Stimulated activated CD4-positive, alpha-beta T cell treated with anti-CD3 and anti-CD28 coated beads, Interleukin-1b, Interleukin-23, amount 100 ng/mL, for 48 hours (primary cell): ENCODE results near the gene TNFAIP3.

Source experiments
- DNase-seq: peaks from one replicate; pipeline ENCODE4 v3.0.0-alpha.2; 2020

Gene TNFAIP3

DNA sequence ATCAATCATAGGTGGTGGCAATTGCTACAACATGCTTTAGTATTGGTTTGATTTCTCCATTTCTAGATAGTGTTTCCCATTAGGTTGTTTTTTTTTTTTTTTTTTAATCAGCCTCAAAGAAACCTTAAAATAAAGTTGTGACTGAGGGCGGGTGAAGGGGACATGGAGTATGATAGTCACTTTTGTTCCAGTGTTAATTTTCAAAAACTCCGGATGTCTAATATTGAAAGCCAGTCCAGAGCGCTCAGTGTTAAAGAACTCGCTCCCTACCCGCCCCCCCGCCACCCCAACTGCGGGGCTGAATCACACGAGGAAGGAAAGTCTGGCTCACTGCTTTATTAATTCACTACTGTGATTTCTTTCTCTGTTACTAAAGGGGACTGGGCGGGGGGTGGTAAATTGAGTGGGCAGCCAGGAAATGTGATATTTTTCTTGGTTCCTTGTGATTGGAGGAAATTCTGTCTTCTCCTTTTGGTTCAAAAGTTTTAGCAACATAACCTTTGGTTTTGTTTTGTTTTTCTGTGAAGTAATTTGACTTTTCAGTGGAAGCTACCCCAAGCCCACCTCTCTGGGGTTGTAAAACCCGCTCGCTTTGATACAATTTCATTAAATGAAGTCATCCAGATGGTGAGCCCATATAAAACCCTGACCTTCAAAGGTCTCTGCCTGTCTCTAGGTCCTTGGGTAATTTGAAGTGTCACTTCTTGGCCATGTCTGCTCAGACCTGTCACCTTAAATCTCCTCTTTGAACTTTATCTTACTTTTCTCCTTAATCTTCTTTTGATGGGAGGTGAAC, 38.0 kb downstream of the TNFAIP3 start:
- DNase-seq = peak; percentile 92

DNA sequence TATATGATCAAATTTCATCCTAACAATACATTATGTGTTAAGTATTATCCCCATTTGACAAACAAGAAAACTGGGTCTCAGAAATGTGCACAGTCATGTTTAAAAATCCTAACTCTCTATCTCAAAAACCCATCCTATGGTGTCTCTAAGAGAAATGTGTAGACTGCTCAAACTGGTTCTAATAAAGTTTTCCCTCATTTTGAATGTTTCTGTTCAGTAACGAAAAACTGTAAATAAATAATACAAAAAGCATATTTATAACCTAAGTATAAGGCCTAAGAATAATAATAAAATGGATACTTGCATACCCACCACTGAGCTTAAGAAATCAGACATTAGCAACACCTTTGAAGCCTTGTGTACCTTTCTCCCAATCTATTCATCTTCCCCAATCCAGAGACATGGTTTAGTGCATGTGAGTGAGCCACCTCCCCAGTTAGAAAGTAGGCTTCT, 39.0 kb downstream of the TNFAIP3 start:
- DNase-seq = no peak

DNA sequence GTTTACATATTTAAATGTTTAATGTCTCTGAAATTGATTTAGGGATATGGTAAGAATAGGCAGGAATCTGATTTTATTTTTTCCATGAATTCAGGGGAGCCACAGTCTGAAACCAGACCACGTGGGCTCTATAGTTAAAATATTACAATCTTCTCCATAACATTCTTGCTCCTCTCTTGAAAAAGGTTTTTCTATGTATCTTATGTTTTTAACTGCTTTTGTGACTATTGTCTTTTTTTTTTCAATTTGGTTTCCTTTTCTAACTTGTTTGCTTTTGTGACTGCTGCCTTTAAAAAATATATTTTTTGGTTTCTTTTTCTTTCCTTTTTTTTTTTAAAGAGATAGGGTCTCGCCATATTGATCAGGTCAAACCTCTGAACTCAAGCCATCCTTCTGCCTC, 40.1 kb downstream of the TNFAIP3 start:
- no peak for DNase-seq

DNA sequence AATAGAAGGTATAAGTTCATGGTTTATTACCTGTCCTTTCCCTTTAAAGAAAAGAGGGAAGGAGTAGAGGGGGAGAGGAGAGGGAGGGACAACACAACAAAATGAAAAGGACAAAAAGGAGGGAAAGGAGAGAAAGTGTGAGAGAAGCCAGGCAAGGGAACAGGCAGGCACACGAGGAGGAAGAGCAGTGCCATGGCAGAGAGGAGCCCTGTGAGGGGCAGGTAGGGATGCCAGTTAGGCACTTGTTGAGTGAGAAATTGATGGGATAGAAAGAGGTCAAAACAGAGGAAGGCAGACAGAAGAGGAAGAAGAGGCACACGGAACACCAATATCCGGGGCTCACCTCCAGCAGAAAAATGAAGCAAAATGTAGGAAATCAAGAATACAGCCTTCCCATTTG, 42.5 kb downstream of the TNFAIP3 start:
- no peak for DNase-seq

GRCh38 chr6:137910424-137910834, 43.4 kb downstream of the TNFAIP3 start:
- DNase-seq = no peak

DNA sequence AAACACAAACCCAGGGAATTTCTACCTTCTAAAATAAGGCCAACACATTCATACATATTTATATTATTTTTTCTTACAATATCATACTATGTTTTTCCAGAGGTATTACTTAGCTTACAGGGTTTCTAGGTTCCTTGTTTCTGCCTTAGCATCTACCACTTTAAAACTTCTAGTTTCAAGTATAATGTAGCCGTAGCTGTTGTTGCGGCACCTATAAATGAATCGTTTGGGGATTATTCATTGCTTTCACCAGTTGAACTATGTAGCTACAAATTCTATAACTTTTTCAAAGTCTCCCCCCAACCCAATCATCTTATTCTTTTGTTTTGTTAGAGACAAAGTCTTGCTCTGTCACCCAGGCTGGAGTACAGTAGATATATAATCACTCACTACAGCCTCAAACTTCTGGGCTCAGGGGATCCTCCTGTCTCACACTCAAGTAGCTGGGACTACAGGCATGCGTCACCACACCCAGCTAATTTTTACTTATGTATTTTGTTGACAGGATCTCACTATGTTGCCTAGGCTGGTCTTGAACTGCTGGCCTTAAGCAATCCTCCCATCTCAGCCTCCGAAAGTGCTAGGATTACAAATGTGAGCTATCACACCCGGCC, 43.9 kb downstream of the TNFAIP3 start:
- DNase-seq = no peak

DNA sequence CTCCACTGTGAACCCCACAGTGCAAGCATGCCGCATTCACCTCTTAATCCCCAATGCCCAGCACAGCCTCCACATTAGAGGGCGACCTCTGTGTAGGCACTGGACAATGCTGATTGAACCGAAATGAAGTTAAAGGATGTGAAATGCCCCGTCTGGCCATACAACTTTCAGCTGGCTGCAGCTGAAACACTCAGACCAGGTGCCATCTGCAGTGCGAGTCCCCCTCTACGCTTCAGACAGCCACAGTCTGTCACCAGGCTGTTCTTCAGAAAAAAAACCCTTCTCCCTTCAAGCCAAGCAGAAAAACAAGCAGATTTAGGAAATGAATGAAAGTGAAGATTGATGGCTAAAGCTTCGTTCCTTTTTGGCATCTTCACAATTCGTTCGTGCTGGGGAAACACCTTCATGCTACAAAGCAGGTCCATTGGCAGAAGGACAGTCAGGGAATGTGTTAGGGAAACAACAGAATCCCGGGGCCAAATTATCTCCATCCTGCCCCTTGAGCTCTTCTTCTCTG, 44.7 kb downstream of the TNFAIP3 start:
- DNase-seq = no peak

GRCh38 chr6:137912813-137913212, 45.8 kb downstream of the TNFAIP3 start:
- no peak for DNase-seq

DNA sequence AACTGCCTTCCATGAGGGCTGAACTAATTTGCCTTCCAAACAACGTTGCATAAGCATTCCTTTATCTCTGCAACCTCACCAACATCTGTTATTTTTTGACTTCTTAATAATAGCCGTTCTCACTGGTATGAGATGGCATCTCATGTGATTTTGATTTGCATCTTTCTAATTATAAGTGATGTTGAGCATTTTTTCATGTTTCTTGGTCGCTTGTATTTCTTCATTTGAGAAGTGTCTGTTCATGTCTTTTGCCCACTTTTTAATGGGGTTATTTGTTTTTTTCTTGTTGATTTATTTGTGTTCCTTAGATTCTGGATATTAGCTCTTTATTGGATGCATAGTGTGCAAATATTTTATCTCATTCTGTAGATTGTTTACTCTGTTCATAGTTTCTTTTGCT, 46.4 kb downstream of the TNFAIP3 start:
- DNase-seq = no peak

GRCh38 chr6:137913996-137914529, 47.0 kb downstream of the TNFAIP3 start:
- no peak for DNase-seq

DNA sequence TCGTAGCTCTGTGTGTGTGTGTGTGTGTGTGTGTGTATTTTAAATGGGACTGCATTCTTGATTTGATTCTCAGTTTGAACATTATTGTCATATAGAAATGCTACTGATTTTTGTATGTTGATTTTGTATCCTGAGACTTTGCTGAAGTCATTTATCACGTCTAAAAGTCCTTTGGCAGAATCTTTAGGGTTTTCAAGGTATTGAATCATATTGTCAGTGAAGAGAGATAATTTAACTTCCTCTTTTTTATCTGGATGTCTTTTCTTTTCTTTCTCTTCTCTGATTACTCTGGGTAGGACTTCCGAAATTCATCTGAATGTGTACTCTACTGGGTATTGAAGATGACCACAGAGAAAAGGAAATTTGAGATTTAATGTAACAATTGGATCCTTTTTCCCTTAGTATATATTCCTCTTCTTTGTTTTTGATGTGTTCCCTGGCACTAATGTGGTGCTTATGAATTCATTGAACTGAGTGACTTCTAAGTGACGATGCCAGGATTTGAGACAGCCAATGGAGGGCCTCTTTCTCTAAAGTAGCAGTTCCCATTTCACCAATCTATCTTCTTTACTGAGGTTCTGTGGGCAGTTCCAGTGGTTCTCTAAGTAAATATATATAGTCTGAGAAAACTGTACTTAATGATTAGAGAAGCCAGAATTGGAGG, 47.6 kb downstream of the TNFAIP3 start:
- DNase-seq = no peak

- DNase-seq = no peak
Measured at GRCh38 chr6:137915790-137916189, 48.7 kb downstream of the TNFAIP3 start.

DNA sequence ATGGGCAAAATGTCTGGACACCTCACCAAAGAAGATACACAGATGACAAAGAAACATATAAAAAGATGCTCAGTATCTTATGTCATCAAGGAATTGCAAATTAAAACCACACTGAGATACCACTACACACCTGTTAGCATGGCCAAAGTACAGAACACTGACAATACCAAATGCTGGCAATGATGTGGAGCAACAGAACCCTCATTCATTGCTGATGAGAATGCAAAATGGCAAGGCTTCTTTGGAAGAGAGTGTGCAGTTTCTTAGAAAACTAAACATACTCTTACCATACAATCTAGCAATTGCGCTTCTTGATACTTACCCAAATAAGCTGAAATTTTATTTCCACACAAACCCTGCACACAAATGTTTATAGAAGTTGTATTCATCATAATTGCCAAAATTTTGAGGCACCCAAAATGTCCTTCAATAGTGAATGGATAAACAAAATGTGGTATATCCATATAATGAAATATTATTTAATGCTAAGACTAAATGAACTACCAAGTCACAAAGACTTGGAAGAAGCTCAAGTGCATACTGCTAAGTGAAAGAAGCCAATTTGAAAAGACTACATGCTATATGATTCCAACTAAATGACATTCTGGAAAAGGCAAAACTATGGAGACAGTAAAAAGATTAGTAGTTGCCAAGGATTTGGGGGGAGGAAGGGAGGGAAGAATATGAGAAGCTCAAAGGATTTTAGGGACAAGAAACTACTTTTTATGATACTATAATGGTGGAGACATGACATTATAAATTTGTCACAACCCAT, 50.7 kb downstream of the TNFAIP3 start:
- no peak for DNase-seq

- no peak for DNase-seq
Measured at GRCh38 chr6:137919502-137919823, 52.4 kb downstream of the TNFAIP3 start.

- DNase-seq = no peak
Measured at GRCh38 chr6:137919837-137920730, 53.0 kb downstream of the TNFAIP3 start.

- no peak for DNase-seq
Measured at GRCh38 chr6:137921823-137922222, 54.8 kb downstream of the TNFAIP3 start.

DNA sequence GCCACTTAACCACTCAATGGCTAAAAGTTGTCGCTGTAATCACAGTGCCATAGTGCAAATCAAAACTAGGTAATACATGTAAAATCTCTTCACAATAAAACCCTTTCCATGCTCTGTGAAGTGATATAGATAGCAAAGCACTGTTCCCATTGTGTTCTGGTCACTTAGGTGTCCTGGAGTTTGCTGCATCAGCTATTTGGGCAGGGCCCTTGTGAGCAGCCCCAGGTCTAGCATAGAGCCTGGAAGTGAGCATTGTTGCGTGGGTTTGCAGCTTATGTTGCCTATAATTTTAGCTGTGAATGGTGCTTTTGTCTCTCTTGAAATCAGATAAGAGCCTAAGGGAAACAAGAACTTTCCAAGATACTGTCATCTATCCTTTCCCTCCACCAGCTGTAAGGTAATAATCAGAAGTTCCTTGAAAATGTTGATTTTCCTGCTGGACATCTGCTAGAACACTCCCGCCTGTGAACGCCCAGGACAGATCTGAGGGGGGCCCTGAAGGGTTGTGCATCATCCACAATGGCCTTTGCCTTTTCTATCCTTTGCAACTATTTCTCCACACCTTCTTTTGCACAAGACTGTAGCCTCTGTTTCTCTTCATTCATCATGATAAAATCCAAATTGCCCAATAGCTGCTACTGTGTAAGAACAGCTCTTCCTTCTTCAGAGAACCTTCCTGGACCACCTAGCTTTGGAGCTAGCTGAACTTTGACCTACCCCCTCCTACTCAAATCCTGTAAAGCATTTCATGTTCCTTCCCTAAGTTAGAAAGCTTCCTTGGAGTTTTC, 57.0 kb downstream of the TNFAIP3 start:
- no peak for DNase-seq

- no peak for DNase-seq
Measured at GRCh38 chr6:137925141-137925698, 58.2 kb downstream of the TNFAIP3 start.

GRCh38 chr6:137926207-137926731, 59.2 kb downstream of the TNFAIP3 start:
- peak; percentile 46 for DNase-seq

DNA sequence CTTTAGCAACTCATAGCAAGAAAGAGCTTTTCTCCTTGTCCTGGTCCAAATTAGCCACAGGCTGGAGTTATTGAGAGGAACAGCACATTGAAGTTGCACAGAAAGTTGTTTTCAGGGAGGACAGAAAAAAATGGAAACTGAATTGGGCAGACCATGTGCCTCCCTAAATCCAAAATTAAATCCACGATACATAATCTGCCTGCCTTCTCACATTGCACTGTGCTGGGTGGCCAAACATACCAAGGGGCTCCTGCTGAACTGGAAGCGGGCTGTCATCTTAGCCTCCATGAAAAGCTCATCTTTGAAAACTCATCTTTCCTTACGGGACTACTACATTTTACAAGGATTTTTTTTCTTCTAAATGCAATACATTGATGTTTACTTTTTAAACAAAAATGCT, 59.9 kb downstream of the TNFAIP3 start:
- DNase-seq = no peak
